Measurements from ENCODE around the gene ACTR5.

Gene ACTR5

DNA sequence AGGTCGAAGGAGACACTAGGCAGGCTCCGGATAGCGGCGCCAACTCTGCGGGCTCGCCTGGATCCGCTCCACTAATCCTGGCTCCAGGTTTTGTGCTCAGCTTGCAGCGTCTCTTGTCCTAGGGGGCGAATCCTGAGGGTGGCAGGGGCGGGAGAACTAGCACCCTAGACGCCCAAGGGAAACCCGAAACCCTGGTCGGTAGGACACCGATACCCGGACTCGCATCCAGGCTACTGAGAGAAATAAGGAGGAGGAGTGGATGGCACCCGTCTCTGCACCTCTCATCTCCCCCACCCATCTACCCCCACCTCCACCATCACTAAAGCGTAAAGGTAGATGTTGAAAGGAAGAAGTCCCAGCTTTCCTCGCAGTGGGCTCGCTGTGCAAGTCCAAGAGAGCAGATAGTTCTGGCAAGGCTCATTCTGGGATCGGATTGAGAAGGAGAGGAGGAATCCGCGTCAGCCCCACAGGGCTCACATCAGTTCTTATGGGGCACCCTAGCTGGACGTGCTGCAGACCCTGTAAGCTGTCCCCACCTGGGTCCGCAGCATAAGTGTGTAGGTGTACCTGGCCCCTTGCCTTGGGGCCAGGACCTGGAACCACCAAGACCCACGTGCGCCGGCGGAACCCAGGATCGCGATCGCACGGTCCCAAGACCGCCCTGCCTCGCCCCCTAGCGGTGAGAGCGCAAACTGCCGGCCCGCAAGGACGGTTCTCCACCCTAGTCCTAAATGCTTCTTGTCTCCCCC, 17.1 kb upstream of the ACTR5 start (continued):
- TF ChIP-seq, protein P1, sequence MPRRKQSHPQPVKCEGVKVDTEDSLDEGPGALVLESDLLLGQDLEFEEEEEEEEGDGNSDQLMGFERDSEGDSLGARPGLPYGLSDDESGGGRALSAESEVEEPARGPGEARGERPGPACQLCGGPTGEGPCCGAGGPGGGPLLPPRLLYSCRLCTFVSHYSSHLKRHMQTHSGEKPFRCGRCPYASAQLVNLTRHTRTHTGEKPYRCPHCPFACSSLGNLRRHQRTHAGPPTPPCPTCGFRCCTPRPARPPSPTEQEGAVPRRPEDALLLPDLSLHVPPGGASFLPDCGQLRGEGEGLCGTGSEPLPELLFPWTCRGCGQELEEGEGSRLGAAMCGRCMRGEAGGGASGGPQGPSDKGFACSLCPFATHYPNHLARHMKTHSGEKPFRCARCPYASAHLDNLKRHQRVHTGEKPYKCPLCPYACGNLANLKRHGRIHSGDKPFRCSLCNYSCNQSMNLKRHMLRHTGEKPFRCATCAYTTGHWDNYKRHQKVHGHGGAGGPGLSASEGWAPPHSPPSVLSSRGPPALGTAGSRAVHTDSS (tag by site-specific recombination; IDR thresholded peaks at IDR 0.05): no peak
- TF ChIP-seq ZNF501 (tag by site-specific recombination; IDR thresholded peaks at IDR 0.05) (peak; percentile 60; the same call in 1 of the 2 replicates), ZNF555 (tag by site-specific recombination; conservative IDR thresholded peaks at IDR 0.05) (no peak), SETDB1 (IDR thresholded peaks at IDR 0.05; ENCODE audit: insufficient read length, low read length) (no peak), ZNF426 (tag by site-specific recombination; IDR thresholded peaks at IDR 0.05) (no peak), ZNF175 (tag by site-specific recombination; IDR thresholded peaks at IDR 0.05) (no peak)
- TF ChIP-seq, protein P2, sequence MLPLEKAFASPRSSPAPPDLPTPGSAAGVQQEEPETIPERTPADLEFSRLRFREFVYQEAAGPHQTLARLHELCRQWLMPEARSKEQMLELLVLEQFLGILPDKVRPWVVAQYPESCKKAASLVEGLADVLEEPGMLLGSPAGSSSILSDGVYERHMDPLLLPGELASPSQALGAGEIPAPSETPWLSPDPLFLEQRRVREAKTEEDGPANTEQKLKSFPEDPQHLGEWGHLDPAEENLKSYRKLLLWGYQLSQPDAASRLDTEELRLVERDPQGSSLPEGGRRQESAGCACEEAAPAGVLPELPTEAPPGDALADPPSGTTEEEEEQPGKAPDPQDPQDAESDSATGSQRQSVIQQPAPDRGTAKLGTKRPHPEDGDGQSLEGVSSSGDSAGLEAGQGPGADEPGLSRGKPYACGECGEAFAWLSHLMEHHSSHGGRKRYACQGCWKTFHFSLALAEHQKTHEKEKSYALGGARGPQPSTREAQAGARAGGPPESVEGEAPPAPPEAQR (tag by site-specific recombination; IDR thresholded peaks at IDR 0.05): 0 out of 2 replicates have a peak, but pooled peaks have one; percentile 18
- TF ChIP-seq, protein P3, sequence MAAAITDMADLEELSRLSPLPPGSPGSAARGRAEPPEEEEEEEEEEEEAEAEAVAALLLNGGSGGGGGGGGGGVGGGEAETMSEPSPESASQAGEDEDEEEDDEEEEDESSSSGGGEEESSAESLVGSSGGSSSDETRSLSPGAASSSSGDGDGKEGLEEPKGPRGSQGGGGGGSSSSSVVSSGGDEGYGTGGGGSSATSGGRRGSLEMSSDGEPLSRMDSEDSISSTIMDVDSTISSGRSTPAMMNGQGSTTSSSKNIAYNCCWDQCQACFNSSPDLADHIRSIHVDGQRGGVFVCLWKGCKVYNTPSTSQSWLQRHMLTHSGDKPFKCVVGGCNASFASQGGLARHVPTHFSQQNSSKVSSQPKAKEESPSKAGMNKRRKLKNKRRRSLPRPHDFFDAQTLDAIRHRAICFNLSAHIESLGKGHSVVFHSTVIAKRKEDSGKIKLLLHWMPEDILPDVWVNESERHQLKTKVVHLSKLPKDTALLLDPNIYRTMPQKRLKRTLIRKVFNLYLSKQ (tag by site-specific recombination; IDR thresholded peaks at IDR 0.05; ENCODE audit: borderline replicate concordance): no peak

DNA sequence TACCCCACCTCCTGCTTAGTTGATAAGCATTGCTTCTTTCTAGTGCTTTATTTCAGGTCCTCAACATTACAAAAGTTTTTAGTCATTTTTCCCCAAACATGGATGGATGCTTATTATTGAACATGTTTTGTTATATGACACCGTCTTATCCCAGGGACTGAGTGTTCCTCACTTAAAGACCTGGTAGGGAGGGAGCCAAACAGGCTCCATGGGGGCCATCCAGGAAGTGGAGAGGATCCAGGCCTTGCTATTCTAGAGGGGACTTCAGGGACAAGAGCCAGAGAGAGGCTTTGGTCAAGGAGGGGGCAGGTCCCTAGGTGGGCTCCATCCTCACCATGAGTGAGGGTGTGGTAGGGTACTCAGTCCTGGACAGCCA, 16.5 kb upstream of the ACTR5 start:
- ChIA-PET POLR2A (no interaction called here), CTCF (interaction anchor here (0.7 to 3.9 kb wide), 9 partner anchors 10 to 138 kb away, joined by 3 to 27 read pairs (median 6); partner anchors contain the start of gene ACTR5)
- no peak overlapping the region for H3K27ac ChIP-seq (ENCODE audit: extremely low read depth, low read depth, low read length)
- no peaks in the 10 kb centered on the region for H3K36me3 ChIP-seq (ENCODE audit: control insufficient read depth in 2 of 2, insufficient read depth in 1 of 2, low read length in 2 of 2)
- H3K4me3 ChIP-seq (ENCODE audit: low read depth, low read length): no peak overlapping the region
- H3K9me3 ChIP-seq (ENCODE audit: control insufficient read depth, insufficient read depth, low read depth, low read length): no peaks in the 10 kb centered on the region
- H3K4me1 ChIP-seq (ENCODE audit: control insufficient read depth, insufficient read depth, low read length): no peaks in the 10 kb centered on the region
- TF ChIP-seq ZNF133 (tag by site-specific recombination; IDR thresholded peaks at IDR 0.05) (no peak), ZNF529 (tag by site-specific recombination; IDR thresholded peaks at IDR 0.05; ENCODE audit: insufficient replicate concordance) (no peak), PRDM1 (tag by site-specific recombination; IDR thresholded peaks at IDR 0.05) (no peak), KLF7 (tag by site-specific recombination; IDR thresholded peaks at IDR 0.05; ENCODE audit: borderline replicate concordance) (no peak), ZNF140 (tag by site-specific recombination; IDR thresholded peaks at IDR 0.05) (no peak), OSR2 (tag by site-specific recombination; IDR thresholded peaks at IDR 0.05) (no peak), MZF1 (tag by site-specific recombination; IDR thresholded peaks at IDR 0.05; ENCODE audit: borderline replicate concordance) (no peak), SP7 (tag by site-specific recombination; IDR thresholded peaks at IDR 0.05) (no peak), ZNF23 (tag by site-specific recombination; IDR thresholded peaks at IDR 0.05; ENCODE audit: borderline replicate concordance) (no peak), ZNF169 (tag by site-specific recombination; IDR thresholded peaks at IDR 0.05) (no peak), ZNF558 (tag by site-specific recombination; IDR thresholded peaks at IDR 0.05) (no peak), KLF1 (tag by site-specific recombination; IDR thresholded peaks at IDR 0.05) (no peak), SP2 (tag by site-specific recombination; IDR thresholded peaks at IDR 0.05) (no peak), ZNF391 (tag by site-specific recombination; IDR thresholded peaks at IDR 0.05; ENCODE audit: borderline replicate concordance, low read depth) (no peak), HIC1 (tag by site-specific recombination; IDR thresholded peaks at IDR 0.05) (no peak)
- TF ChIP-seq, protein P4, sequence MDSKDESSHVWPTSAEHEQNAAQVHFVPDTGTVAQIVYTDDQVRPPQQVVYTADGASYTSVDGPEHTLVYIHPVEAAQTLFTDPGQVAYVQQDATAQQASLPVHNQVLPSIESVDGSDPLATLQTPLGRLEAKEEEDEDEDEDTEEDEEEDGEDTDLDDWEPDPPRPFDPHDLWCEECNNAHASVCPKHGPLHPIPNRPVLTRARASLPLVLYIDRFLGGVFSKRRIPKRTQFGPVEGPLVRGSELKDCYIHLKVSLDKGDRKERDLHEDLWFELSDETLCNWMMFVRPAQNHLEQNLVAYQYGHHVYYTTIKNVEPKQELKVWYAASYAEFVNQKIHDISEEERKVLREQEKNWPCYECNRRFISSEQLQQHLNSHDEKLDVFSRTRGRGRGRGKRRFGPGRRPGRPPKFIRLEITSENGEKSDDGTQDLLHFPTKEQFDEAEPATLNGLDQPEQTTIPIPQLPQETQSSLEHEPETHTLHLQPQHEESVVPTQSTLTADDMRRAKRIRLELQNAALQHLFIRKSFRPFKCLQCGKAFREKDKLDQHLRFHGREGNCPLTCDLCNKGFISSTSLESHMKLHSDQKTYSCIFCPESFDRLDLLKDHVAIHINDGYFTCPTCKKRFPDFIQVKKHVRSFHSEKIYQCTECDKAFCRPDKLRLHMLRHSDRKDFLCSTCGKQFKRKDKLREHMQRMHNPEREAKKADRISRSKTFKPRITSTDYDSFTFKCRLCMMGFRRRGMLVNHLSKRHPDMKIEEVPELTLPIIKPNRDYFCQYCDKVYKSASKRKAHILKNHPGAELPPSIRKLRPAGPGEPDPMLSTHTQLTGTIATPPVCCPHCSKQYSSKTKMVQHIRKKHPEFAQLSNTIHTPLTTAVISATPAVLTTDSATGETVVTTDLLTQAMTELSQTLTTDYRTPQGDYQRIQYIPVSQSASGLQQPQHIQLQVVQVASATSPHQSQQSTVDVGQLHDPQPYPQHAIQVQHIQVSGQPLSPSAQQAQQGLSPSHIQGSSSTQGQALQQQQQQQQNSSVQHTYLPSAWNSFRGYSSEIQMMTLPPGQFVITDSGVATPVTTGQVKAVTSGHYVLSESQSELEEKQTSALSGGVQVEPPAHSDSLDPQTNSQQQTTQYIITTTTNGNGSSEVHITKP (tag by site-specific recombination; IDR thresholded peaks at IDR 0.05): no peak
- TF ChIP-seq, protein P5, sequence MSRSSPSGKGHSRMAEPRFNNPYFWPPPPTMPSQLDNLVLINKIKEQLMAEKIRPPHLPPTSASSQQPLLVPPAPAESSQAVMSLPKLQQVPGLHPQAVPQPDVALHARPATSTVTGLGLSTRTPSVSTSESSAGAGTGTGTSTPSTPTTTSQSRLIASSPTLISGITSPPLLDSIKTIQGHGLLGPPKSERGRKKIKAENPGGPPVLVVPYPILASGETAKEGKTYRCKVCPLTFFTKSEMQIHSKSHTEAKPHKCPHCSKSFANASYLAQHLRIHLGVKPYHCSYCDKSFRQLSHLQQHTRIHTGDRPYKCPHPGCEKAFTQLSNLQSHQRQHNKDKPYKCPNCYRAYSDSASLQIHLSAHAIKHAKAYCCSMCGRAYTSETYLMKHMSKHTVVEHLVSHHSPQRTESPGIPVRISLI (tag by site-specific recombination; IDR thresholded peaks at IDR 0.05): no peak

Data from HEK293 (cell line).